Spleen (tissue), 11 donors: ENCODE results near the gene PAX5. TPM values are rescaled to one million over a fixed set of nuclear protein-coding genes. Genes with fewer than 3 reads are reported as not detected.

ENCODE experiments used
- DNase-seq: peaks from one replicate; pipeline ENCODE4 v3.0.0-alpha.2; 2020
- H3K27ac ChIP-seq, 8 donors: fragments of 200-600 bp; sonication (generic) in 7 of 8; 1 replicate in 4 of 8; 2 replicates in 4 of 8; pipeline versions ENCODE4 v1.5.0 to v1.8.0; 2016 to 2021; ENCODE audit warnings: inconsistent platforms in 4 of 8, mild to moderate bottlenecking in 4 of 8, moderate library complexity in 1 of 8
- H3K27me3 ChIP-seq, 7 donors: fragments of 200-600 bp; sonication (generic) in 6 of 7; replicated peaks in 1 of 7; 1 replicate in 4 of 7; 2 replicates in 3 of 7; pipeline versions ENCODE4 v1.5.0 to v1.8.0; 2016 to 2021; ENCODE audit warnings: inconsistent platforms in 3 of 7, mild to moderate bottlenecking in 1 of 7
- H3K36me3 ChIP-seq, 6 donors: fragments of 200-600 bp; sonication (generic) in 5 of 6; 1 replicate in 4 of 6; 2 replicates in 2 of 6; pipeline versions ENCODE4 v1.5.0 to v1.8.0; 2016 to 2021; ENCODE audit warnings: inconsistent platforms in 2 of 6
- H3K4me1 ChIP-seq, 6 donors: fragments of 200-600 bp; sonication (generic) in 5 of 6; 1 replicate in 3 of 6; 2 replicates in 3 of 6; pipeline versions ENCODE4 v1.5.0 to v1.8.0; 2016 to 2021; ENCODE audit warnings: inconsistent platforms in 3 of 6
- H3K4me3 ChIP-seq, 8 donors: fragments of 200-600 bp; sonication (generic) in 7 of 8; 1 replicate in 4 of 8; 2 replicates in 4 of 8; pipeline versions ENCODE4 v1.5.0 to v1.8.0; 2016 to 2021; ENCODE audit warnings: inconsistent platforms in 4 of 8, mild to moderate bottlenecking in 4 of 8, moderate library complexity in 2 of 8
- H3K9me3 ChIP-seq, 8 donors: fragments of 200-600 bp; sonication (generic) in 7 of 8; 1 replicate in 4 of 8; 2 replicates in 4 of 8; pipeline versions ENCODE4 v1.5.0 to v1.8.0; 2016 to 2021; ENCODE audit warnings: inconsistent platforms in 4 of 8
- CTCF ChIP-seq, 11 experiments: fragments of 200-600 bp in 7 of 11; fragments of 450-650 bp in 4 of 11; sonication (generic) in 4 of 11; IDR thresholded peaks in 8 of 11; conservative IDR thresholded peaks in 3 of 11; 1 replicate in 7 of 11; 2 replicates in 4 of 11; pipeline versions ENCODE4 v1.4.0 to v1.8.0; 2016 to 2021; ENCODE audit warnings: antibody characterized with exemption in 11 of 11, inconsistent platforms in 4 of 11, mild to moderate bottlenecking in 1 of 11
- POLR2A ChIP-seq, 3 donors: fragments of 450-650 bp; IDR thresholded peaks; one replicate each; pipeline ENCODE4 v1.5.1; 2017; ENCODE audit warnings: antibody characterized with exemption in 3 of 3, mild to moderate bottlenecking in 1 of 3
- POLR2AphosphoS5 ChIP-seq, 3 donors: sonication (generic); formaldehyde crosslinking; IDR thresholded peaks; one replicate each; pipeline ENCODE4 v1.5.1; 2017; ENCODE audit warnings: antibody characterized with exemption in 3 of 3
- WGBS, 5 donors: extraction: QIAGEN DNeasy Blood & Tissue Kit in 3 of 5; methylation state at CpG; one replicate each; pipeline versions ENCODE4 v1.1.5 to v1.1.7; 2013 to 2018; 5-methylcytosine and 5-hydroxymethylcytosine counted together
- intact Hi-C: fragments of 100-400 bp; cut with DNase I; formaldehyde crosslinking; loops from one replicate; pipeline ENCODE4 v1.15.0; 2023; ENCODE audit warnings: low total_unique reads
- polyA plus RNA-seq, 3 donors: library from polyadenylated mRNA; stranded (reverse); fragments of 200-250 nt; gene quantifications; one replicate each; pipeline ENCODE4 v1.2.1, GENCODE V29; 2013
- total RNA-seq, 7 donors: library from RNA; depleted of rRNA in 3 of 7; stranded (reverse); fragments of >200 nt in 3 of 7; fragmentation: NEBNext Ultra II Directional in 4 of 7; extraction: Animal tissue kit (Norgen Biotek cat#: 25700) in 4 of 7; gene quantifications; one replicate each; pipeline versions ENCODE4 v1.1.0 to v1.2.1, GENCODE V29; 2016 to 2021
- donor health status: healthy with polysubstance abuse.
- donor health status: DM: no; HTN: no; CAD: no; lungs with moderate emphysema.
- donor health status: DM: no; HTN: no; CAD: no.
- donor health status: Bipolar disorder and iron deficiency.
- donor health status: healthy.
- donor health status: DM: no; HTN: no; CAD: no.
- donor health status: DM: yes; HTN: yes; CAD: no.

Gene PAX5
- total and polyA plus RNA-seq, 10 donors = 15.9 to 120 (median 53.0) TPM

GRCh38 chr9:36813154-36813553, 220.9 kb downstream of the PAX5 start:
- no peaks in the 10 kb centered on the region for H3K36me3 ChIP-seq
- no peak for DNase-seq
- H3K27ac ChIP-seq = no peak overlapping the region
- peaks cover 0 to 4% (median 0%) of the 10 kb centered on the region in 6 donors for H3K4me1 ChIP-seq
- TF ChIP-seq POLR2A (IDR thresholded peaks at IDR 0.05) (no peak), CTCF (IDR thresholded peaks at IDR 0.05 in 8 of 11, conservative IDR thresholded peaks at IDR 0.05 in 3 of 11) (no peak), POLR2AphosphoS5 (IDR thresholded peaks at IDR 0.05) (no peak)
- H3K4me3 ChIP-seq = no peak overlapping the region
- peaks cover 0 to 17% (median 4%) of the 10 kb centered on the region in 7 donors for H3K27me3 ChIP-seq
- intact Hi-C loops = no loop called here
- 83 to 87% (median 85%) methylated on average over 10 of the region's 10 CpGs for WGBS, 5 donors
- H3K9me3 ChIP-seq = no peaks in the 10 kb centered on the region

GRCh38 chr9:36812556-36812955, 221.5 kb downstream of the PAX5 start:
- DNase-seq = no peak
- intact Hi-C loops = no loop called here
- TF ChIP-seq POLR2AphosphoS5 (IDR thresholded peaks at IDR 0.05) (no peak), CTCF (IDR thresholded peaks at IDR 0.05 in 8 of 11, conservative IDR thresholded peaks at IDR 0.05 in 3 of 11) (no peak), POLR2A (IDR thresholded peaks at IDR 0.05) (no peak)

GRCh38 chr9:36808251-36808650, 225.8 kb downstream of the PAX5 start:
- Histone ChIP-seq H3K9me3 (no peaks in the 10 kb centered on the region), H3K4me3 (no peak overlapping the region), H3K27ac (no peak overlapping the region), H3K36me3 (no peaks in the 10 kb centered on the region), H3K4me1 (no peaks in the 10 kb centered on the region), H3K27me3 (peaks cover 0 to 6% (median 0%) of the 10 kb centered on the region in 7 donors)
- no peak for DNase-seq
- WGBS, 5 donors = 10 to 26% (median 12%) methylated on average over 4 of the region's 4 CpGs
- no peak for TF ChIP-seq POLR2A (IDR thresholded peaks at IDR 0.05)
- TF ChIP-seq CTCF (IDR thresholded peaks at IDR 0.05 in 8 of 11, conservative IDR thresholded peaks at IDR 0.05 in 3 of 11) = no peak
- no peak for TF ChIP-seq POLR2AphosphoS5 (IDR thresholded peaks at IDR 0.05)
- intact Hi-C loops = no loop called here

More at GRCh38 chr9:36812556-36812955, 221.5 kb downstream of the PAX5 start:
- Histone ChIP-seq H3K36me3 (no peaks in the 10 kb centered on the region), H3K27me3 (peaks cover 0 to 11% (median 0%) of the 10 kb centered on the region in 7 donors), H3K4me1 (no peaks in the 10 kb centered on the region), H3K27ac (no peak overlapping the region), H3K9me3 (no peaks in the 10 kb centered on the region), H3K4me3 (no peak overlapping the region)

GRCh38 chr9:36803961-36804360, 230.1 kb downstream of the PAX5 start:
- H3K27me3 ChIP-seq = peaks cover 0 to 25% (median 0%) of the 10 kb centered on the region in 7 donors
- H3K4me3 ChIP-seq = no peak overlapping the region
- TF ChIP-seq POLR2A (IDR thresholded peaks at IDR 0.05) (no peak), POLR2AphosphoS5 (IDR thresholded peaks at IDR 0.05) (no peak), CTCF (IDR thresholded peaks at IDR 0.05 in 8 of 11, conservative IDR thresholded peaks at IDR 0.05 in 3 of 11) (no peak)
- intact Hi-C loops = no loop called here
- H3K9me3 ChIP-seq = no peaks in the 10 kb centered on the region
- H3K27ac ChIP-seq = no peak overlapping the region
- 27 to 51% (median 33%) methylated on average over 11 of the region's 11 CpGs for whole genome bisulfite sequencing, 5 donors
- DNase-seq = no peak
- H3K4me1 ChIP-seq = no peaks in the 10 kb centered on the region
- H3K36me3 ChIP-seq = no peaks in the 10 kb centered on the region
